OCI-LY1 (cell line): ENCODE results near the gene NFILZ.

ENCODE experiments used
- EZH2 ChIP-seq: fragments of 200-600 bp; sonication (generic), shearing (Covaris generic); IDR thresholded peaks from 2 replicates; pipeline ENCODE4 v1.8.0; 2017; ENCODE audit warnings: borderline replicate concordance, mixed run types, mild to moderate bottlenecking, antibody characterized with exemption, low read length, moderate library complexity, mixed read lengths
- TF ChIP-seq, protein P1 (sequence below): fragments of 200-600 bp; sonication (generic), shearing (Covaris generic); IDR thresholded peaks from 2 replicates; pipeline ENCODE4 v1.5.1; 2017; ENCODE audit warnings: mild to moderate bottlenecking, antibody characterized with exemption, low read length, moderate library complexity, mixed read lengths

GRCh38 chr19:8592231-8593009 lies 38.0 kb upstream of the NFILZ start:
- TF ChIP-seq, protein P1, sequence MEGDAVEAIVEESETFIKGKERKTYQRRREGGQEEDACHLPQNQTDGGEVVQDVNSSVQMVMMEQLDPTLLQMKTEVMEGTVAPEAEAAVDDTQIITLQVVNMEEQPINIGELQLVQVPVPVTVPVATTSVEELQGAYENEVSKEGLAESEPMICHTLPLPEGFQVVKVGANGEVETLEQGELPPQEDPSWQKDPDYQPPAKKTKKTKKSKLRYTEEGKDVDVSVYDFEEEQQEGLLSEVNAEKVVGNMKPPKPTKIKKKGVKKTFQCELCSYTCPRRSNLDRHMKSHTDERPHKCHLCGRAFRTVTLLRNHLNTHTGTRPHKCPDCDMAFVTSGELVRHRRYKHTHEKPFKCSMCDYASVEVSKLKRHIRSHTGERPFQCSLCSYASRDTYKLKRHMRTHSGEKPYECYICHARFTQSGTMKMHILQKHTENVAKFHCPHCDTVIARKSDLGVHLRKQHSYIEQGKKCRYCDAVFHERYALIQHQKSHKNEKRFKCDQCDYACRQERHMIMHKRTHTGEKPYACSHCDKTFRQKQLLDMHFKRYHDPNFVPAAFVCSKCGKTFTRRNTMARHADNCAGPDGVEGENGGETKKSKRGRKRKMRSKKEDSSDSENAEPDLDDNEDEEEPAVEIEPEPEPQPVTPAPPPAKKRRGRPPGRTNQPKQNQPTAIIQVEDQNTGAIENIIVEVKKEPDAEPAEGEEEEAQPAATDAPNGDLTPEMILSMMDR: no peak
- TF ChIP-seq EZH2: no peak
